Coronary artery (tissue), 2 donors: Measurements from ENCODE around the gene SCAMP4.

ENCODE experiments used
- DNase-seq: peaks from one replicate; pipeline ENCODE4 v3.0.0-alpha.2; 2017; ENCODE audit warnings: low spot score
- H3K27ac ChIP-seq, 2 donors: fragments of 200-600 bp; sonication (generic); one replicate each; pipeline ENCODE4 v1.5.1; 2016 to 2019
- H3K4me3 ChIP-seq: fragments of 200-600 bp; sonication (generic); 2 replicates; pipeline ENCODE4 v1.5.1; 2016; ENCODE audit warnings: mild to moderate bottlenecking, moderate library complexity
- CTCF ChIP-seq: fragments of 200-600 bp; sonication (generic); IDR thresholded peaks from one replicate; pipeline ENCODE4 v1.5.1; 2019; ENCODE audit warnings: antibody characterized with exemption

The SCAMP4 gene

GRCh38 chr19:1858412-1859081 lies 46.7 kb upstream of the SCAMP4 start:
- no peak for DNase-seq
- TF ChIP-seq CTCF = no peak
- peak overlapping the region in 1 of 2 donors; percentile 90 for H3K27ac ChIP-seq
- no peak overlapping the region for H3K4me3 ChIP-seq

DNA sequence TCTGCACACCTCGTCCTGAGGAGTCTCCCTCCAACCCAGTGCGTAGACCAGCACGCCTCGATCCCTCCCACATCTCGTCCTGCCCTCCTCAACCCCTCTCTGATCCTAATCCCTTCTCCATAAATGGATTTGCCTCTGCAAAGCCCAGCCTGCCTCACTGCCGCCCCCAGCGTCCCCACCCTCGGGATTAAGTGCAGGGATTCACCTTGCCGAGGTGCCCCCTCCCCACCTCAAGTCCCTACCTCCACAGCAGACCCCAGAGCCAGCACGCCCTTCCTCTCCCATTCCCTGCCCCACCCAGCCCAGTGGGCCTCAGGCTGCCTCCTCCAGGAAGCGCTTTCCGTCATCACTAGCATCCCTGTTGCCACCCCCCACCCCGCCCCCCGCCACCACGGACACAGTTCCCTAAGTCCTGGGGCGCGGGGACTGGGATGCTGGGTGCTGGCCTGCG lies 45.8 kb upstream of the SCAMP4 start:
- no peak for TF ChIP-seq CTCF
- Histone ChIP-seq H3K27ac (peak overlapping the region in 1 of 2 donors; percentile 50), H3K4me3 (peak overlapping the region; percentile 17)
- DNase-seq = no peak

- no peak for TF ChIP-seq CTCF
- Histone ChIP-seq H3K27ac (peak overlapping the region in 1 of 2 donors; percentile 50), H3K4me3 (peak overlapping the region; percentile 17)
- DNase-seq = no peak
These were observed 45.0 kb upstream of the SCAMP4 start for GRCh38 chr19:1860042-1860775.

DNA sequence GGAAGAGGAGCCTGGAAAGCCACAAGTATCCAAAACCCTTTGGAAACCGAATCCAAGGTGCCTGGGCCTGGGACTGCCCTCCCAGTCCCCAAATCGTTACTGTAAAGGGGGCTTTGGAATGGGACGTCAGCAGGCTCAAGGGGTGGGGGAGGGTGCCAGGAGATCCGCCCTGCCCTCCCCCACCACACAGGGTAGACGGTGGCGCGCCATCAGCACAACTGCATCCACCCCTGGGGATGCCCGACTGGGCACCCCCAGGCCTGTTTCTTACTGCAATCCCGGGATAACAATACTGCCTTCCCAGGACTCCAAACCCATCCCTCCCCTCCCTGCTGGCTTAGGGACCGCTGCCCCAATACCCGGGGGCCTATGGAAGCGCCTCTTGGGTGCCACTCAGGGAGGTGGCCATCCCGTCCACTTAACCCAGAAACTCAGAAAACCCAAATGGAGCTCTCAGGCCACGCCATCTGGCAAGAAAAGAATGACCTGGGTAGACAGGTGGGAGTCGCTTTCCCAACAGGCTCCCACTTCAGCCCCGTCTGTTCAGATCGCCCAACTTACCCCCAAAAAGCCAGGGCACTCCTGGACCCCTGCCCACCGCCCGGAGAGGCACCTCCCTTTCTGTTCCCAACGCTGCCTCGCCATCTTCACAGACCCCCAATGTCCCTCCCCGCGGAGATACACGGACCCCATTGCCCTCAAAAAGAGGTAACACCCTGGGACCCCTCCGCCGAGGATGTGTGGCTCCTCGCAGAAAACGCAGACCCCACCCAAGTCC lies 44.2 kb upstream of the SCAMP4 start:
- no peak for DNase-seq
- no peak for TF ChIP-seq CTCF
- Histone ChIP-seq H3K27ac (peak overlapping the region in 1 of 2 donors; percentile 57), H3K4me3 (peak overlapping the region; percentile 97)

DNA sequence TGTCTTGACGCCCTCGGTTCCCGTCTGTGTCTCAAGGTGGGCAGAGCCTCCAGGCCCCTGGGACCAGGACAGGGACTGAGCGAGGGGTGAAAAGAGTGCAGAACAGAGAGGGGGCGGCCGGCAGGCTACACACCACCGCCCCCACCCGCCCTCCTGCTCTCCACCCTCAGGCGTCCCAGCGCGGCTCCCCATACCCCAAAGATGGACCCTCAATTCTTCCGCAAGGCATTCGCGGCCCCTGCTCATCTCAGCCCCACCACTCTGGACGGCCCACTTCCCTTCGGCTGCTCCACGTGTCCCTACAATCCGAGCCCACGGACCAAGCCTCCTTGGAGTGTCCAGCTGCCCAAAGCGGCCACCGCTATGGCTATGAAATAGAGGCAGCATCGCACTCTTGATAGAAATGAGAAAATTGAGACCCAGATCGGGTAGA lies 43.6 kb upstream of the SCAMP4 start:
- Histone ChIP-seq H3K4me3 (peak overlapping the region; percentile 97), H3K27ac (peak overlapping the region in 1 of 2 donors; percentile 57)
- TF ChIP-seq CTCF = no peak
- no peak for DNase-seq

- TF ChIP-seq CTCF = no peak
- H3K4me3 ChIP-seq = peak overlapping the region; percentile 97
- no peak for DNase-seq
- peak overlapping the region in 1 of 2 donors; percentile 57 for H3K27ac ChIP-seq
These were observed 43.2 kb upstream of the SCAMP4 start for GRCh38 chr19:1862068-1862423.
